NCI-H187 treated with DMSO at 0.1 percent for 48 hours (cell line): ENCODE measurements around the gene HTR4.
"Not testable (repeated sequence)": the region's sequence is repeated elsewhere in the genome, so short reads cannot be mapped to it uniquely, and the experiment has no call there.

ENCODE experiments used
- DNase-seq: peaks from one replicate; lab custom pipeline; 2025; lab: John Stamatoyannopoulos, UW

The HTR4 gene

DNA sequence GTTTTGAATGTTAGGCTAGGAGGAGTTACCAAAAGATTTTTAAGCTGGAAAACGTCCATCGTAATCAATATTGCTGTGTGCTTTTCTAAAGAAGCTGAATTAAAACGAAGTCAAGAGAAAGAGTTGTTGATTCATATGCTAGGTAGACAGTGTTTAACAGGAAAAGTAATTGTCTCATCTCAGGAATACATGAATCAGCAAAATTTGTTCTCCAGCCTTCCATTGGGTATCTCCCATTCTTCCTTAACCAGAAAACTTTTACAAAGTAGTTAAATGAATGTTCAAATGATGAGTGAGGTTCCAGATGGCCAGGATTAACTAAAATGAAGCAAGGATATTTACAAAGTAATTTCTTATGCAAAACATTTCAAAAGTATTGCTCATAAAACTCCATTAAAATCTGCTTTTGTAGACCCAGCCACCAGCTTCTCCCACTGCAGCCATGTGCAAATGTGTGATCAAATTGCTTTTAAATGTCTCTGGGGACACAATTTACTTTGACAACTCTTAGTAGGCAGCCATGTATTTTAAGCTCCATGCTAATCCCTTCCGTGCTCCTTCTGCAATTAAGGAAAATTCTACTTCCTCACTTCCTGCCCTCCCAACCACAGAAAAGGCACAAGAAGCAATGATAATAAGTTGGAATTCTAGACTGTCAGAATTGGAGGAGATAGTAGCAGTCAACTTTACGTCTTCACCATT, 121.2 kb downstream of the HTR4 start:
- DNase-seq, result no peak

DNA sequence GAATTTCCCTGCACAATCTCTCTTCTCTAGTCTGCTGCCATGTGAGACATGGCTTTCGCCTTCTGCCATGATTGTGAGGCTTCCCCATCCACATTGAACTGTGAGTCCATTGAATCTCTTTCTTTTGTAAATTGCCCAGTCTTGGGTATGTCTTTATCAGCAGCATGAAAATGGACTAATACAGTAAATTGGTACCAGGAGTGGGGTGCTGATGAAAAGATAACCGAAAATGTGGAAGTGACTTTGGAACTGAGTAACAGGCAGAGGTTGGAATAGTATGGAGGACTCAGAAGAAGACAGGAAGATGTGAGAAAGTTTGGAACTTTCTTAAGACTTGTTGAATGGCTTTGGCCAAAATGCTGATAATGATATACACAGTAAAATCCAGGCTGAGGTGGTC, 124.9 kb downstream of the HTR4 start:
- not testable (repeated sequence) for DNase-seq

DNA sequence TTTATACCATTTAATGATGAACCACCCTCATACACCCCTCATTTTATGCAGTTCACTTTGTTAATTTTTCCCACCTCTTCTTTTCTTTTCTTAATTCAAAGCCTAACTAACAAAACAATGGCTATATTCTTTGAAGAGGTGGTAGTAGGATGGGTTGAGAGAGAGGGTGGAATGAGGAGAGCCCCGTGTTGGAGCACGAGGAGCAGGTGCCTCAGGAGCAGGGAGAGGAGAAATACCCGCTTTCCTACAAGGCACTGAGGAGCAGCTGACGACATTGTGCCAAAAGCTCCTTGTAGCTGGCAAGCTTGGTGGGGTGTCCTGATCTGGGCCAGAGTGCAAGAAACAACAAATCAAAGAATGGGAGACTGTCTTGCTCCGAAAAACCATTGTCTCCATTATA, 129.6 kb downstream of the HTR4 start:
- DNase-seq, result no peak

DNA sequence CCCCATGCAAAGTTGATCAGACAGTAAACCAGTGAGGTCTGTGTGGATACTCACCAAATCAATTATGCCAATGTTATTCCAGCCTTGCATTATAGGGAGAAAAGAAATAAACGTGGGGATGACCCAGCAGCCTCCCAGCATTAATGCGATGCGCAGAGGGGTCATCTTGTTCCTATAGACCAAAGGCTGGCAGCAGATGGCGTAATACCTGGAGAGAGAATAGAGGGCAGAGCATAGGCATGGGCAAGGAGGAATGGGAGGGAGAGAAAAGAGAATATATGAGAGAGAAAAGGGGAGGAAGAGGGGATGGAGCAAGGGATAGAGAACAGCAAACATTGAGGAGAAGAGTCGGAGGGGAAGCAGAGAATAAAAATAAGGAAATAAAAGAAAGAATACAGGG, 131.2 kb downstream of the HTR4 start:
- DNase-seq, result no peak

DNA sequence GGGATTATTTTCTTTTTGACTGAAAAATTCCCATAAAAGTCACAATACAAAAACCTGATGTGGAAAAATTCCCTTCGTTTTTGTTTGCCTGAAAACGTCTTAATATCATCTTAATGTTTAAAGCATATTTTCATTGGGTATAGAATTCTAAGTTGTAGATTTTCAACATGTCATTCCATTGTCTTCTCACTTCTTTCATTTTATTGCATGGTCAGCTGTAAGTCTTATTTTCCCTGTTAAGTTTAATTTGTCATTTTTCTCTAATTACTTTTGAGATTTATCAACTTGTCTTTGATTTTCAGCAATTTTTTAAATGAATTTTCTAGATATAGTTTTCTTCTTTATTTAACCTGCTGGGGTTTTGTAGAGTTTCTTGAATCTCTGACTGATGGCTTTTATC, 138.9 kb downstream of the HTR4 start:
- no peak for DNase-seq

DNA sequence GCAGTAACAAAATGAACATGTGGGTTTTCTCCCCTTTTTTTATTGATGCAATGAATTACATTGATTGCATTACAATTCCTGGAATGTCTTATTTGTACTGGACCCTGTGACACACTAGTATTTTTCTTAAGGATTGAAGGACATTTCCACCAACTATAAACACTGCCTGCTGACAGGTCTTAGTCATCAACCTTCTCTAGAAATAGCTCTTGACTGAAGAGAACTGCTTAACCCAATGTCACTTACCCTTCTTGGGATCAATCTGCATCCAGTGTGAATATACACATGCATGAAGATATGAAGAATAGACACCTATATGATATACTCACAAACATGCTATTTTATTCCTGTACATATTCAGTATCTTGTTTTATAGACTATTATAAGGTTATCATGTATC, 140.0 kb downstream of the HTR4 start:
- DNase-seq, result no peak

DNA sequence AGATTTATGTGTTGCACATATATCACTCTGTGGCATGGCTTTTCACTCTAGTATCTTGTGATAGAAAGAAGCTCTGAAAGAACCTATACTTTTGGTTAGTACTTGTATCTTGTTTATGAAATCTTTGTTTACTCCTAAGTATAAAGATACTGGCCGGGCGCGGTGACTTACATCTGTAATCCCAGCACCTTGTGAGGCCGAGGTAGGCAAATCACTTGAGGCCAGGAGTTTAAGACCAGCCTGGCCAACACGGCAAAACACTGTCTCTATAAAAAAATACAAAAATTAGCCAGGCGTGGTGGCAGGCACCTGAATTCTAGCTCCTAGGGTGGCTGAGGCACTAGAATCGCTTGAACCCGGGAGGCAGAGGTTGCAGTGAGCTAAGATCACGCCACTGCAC, 141.8 kb downstream of the HTR4 start:
- no peak for DNase-seq

DNA sequence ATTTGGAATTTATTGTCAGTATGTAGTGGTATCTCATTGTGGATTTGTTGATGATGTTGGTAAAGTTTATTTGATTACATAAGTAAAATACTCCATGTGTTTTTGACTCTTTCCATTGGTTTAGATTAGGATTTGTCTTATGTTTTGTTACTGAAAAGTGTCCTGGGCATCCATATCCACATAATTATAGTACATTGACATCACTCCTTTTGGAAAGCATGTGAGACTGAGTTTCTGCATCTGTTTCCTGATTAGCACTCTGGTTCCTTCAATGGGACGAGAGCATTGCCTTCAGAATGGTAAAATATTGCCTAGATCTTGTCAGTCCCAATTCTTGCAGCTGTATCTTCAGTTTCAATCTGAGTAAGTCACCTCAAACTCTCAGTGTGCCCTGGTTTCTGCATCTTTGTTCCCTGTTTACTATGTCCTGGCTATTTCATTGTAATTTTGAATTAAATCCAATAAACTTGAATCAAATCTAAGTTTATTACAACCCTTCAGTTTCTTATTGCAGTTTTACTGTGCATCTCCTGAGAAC, 142.4 kb downstream of the HTR4 start:
- DNase-seq, result no peak

DNA sequence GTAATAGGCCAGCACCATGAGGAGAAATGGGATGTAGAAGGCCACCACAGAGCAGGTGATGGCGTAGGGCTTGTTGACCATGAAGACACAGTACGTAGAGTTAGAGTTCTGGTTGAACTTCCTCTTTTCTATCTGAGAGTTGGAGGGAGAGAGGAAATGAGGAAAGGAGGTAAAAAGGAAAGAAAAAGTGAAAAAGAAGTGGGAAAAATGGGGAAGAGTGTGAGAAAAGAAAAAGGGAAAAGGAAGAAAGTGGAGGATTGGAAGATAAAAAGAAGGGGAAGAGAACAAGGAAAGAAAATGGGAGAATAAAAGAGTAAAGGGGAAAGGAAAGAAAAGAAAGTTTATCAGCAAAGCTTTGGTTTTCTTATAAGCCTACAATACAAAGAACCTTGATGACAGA, 144.4 kb downstream of the HTR4 start:
- DNase-seq, result no peak

DNA sequence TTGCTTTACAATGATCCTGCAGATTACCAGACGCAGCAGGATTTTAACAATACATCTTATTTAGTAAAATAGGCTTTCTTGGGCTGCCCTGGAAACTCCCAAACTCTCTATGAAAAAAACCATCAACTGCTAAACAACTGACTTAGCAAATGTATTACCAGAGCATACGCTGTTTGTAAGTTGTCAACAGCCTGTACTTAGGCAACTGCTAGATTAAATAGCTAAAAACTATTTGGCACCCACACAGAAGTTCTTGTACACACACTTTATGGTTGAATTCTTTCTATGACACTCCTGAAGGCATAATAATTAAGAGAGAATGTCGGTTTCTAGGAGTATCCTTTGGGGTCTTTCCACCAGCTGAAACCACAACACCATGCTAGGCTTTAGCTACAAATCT, 146.7 kb downstream of the HTR4 start:
- DNase-seq, result no peak

DNA sequence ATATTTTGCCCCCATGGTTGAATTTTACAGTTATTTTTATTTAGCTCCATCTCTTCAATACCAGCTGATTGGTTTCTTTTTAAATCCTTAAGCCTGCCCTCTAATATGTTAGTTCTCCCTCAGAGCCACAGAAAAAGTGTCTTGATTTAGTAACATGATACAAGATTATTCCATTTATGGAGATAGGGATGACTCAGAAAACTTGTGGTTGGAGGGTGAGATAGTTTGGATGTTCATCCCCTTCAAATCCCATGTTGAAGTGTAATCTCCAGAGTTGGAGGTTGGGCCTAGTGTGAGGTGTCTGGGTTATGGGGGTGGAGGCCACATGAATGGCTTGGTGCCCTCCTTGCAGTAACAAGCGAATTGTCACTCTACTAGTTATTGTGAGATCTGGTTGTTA, 154.9 kb downstream of the HTR4 start:
- no peak for DNase-seq

DNA sequence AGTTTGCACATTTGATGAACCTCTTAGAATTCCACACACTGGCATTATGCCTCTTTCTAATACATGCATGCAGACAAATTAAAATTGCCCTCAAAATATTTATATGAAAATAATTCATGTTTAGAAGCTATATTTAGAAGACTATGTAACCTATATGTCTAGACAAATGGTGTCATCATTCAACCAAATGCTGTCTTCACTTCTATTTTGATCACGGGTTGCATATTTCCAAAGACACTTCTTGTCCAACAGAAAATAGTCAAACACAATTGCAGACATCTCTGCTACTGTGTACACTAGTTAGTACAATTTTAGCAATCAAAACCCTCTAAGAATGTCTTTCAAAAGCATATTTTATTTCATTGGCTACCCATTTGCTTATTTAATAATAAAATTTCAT, 156.6 kb downstream of the HTR4 start:
- DNase-seq, result no peak

DNA sequence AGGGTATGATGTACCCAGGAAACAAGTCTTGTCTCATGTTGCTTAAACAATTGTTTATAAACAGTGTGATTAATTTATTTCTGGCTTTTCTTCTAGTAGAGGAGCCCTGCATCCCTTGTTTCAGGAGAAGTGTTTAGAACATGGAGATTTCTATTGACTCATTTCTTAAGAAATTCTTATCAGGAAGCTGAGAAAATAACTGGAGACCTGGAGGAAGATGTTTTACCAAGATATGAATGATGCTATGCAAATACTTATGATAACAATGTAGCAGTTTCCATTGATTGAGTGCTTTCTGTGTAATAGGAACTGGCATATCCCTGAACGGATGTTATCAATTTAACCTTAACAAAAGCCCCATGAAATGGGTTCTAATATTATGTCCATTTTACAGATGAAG, 162.0 kb downstream of the HTR4 start:
- no peak for DNase-seq

DNA sequence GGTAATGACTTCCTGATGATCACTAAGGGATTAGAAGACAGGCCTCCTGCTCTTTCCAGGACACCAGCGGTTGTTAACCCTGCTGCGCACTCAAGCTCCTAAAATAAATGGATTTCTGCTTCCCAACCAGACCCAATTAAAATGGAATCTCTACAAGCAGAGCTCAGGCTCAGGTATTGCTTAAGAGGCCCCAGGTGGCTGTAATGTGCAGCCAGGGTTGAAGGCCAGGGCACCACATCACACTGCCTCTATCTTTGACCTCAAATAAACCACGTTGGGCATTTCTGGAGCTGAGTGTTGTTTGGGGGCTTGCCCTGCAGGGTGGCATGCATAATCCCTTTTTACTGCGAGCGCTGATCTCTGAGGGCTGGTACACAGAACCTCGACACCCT, 162.5 kb downstream of the HTR4 start:
- no peak for DNase-seq

DNA sequence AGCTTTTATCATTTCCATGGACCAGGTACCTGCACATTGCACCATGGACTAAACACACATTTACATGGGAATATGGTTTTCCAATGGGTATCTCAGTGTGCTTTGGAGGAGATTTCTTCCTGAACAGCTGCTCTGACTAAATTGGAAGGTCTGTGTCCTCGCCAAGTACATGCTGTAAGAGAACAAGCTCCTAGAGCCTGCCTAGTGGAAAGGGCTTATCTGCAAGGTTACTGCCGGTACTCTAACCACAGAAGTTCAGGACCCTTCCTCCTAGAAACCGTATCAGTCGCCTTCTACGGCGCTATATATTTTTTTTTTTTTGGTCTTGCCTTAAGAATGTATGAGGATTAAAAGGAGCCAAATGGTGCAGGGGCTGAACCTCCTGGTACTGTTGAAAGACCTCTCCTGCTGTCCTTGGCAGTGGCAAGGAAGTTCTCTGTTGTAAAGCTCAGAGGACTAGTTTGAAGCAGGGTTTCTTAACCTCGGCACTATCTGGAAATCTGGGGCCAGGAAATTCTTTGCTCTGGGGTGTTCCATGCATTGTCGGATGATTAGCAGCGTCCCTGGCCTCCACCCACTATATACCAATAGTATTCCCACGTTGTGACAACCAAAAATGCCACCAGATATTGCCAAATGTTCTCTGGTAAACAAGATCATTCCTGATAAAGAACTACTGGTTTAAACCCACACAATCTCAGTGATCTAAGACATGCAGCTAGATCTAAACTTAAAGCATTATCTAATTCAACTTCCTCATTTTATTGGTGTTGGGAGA, 163.1 kb downstream of the HTR4 start:
- no peak for DNase-seq

DNA sequence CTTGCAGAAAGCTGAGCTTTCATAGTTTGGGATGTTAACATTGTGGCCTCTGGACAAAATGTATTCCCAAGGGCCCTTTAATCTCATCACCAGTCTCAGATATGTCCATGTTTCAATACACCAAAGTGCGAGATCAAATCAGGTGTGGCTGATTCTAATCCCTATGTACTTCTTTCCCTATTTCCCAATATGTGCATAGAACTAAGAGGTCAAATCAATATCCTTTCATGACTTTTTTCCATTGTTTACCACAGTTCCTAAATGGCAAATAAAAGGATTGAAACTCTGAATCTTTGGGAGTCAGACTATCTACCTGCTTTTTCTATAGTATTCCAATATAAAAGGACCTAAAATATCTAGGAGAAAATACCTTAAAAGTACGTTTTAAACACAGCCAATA, 165.6 kb downstream of the HTR4 start:
- DNase-seq, result no peak

DNA sequence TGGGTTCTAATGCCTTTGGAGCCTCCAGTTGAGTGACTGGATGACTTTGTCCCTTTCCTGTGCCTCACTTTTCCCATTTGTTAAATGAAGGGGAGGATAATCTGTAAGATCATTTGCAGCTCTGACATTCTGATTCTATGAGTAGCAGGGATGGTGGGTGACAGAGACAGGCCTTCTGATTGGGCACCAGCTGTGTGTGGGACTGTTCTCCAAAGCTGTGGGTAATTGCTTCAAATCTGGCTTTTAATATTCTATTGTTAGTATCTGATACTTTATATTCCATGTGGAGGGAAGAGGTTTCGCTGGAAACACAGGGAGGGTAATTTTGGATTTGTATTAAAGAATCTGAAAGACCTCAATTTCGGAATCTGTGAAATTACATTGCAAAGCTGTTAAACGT, 167.9 kb downstream of the HTR4 start:
- DNase-seq, result no peak

DNA sequence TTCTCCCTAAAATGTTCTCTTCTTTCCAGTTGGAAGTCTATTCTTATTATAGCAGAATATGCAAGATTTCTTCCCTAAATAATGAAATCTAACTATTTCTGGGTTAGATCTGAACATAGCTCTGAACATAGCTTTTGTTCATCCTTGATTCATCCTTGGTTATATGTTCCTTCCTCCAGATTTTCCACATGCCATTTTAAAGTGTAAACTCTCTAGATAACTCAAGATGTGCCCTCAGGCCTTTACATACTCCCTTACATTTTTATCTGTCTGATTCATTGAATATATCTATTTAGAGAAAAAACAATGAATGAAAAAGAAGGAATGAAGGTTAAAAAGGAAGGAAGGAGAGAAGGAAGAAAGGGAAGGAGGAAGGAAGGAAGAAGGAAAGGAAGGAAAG, 169.7 kb downstream of the HTR4 start:
- DNase-seq, result no peak

DNA sequence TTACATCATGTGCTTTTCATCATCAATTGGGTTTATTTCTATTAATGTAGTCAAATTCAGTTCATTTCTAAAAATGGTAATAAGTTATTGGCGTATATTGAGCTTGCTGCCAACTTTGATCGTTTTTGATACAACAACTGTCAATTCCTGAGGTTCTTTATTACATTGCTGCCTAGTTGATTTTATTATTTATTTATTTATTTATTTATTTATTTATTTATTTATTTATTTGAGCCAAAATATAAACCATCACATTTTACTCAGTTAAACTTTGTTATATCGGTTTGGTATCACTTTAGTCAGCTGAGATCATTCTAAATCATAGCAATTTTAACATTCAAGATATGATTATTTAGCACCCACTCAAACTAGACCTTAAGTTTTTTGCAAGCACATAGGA, 170.6 kb downstream of the HTR4 start:
- DNase-seq, result no peak

DNA sequence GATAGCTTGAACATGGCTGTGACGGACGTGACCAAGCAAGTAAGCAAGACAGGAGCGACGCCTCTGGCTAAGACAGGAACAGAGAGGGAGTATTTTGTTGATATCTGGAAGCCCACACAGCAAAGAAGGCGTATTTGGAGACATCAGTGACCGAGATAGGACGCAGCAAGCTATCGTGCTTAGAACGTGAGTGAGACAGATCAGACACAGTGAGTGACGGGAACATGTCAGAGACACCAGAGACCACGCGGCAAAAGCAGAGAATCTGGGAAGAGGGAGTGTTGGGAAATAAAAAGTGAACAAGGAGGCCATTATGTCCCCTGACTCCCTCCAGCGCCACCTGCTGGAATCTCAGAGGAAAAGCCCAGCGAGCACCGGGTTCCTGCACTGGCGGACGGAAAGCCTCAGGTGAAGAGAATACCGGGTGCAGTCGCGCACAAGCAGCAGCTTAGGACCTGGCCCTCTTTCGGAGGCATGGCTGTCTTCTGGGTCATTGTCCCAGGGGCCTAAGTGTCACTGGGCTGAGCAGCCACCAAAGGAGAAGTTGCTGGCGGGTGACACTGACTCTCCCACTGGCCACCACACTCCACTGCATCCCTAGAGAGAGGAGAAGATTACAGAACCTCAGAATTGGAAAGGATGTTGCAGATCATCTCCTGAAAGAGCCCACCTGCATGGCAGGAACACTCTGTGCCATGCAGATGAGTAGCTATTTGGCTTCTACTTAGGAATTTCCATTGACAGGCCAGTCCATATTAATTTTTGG, 171.4 kb downstream of the HTR4 start:
- no peak for DNase-seq

DNA sequence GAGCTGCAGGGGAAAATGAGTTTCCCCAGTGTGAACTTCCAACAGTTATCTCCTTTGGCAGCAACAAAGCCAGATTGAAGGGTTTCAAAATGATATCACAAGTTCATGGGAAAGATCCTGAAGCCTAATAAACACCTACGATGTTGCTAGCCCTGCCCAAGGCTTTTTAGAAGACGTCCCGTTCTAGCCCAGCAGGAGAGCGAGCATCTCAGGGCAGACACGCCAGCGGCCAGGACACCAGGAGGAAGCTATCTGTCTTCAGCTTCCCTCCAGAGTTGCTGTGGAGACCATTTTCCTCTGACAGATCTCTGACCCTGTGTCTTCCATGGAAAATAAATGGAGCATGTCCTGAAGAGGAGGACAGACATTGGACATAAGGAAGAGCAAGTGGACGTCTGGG, 172.1 kb downstream of the HTR4 start:
- DNase-seq, result no peak

DNA sequence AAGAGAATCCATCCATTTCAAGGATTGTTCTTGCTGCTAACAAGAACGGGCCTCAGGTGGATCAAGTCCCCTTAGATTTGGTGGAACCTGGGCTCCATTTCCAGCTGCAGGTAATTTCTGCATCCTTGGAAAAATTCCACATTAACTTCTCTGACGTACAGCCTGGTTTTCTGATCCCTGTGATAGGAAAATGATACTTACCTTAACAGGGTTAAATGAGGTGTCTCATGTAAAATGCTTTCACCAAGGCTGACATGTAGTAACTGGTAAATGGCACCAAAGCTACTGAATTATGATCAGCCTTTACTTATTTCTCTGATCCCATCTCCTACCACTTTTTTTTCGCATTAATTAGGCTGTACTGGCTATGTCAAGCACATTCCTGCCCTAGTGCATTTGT, 176.9 kb downstream of the HTR4 start:
- no peak for DNase-seq

DNA sequence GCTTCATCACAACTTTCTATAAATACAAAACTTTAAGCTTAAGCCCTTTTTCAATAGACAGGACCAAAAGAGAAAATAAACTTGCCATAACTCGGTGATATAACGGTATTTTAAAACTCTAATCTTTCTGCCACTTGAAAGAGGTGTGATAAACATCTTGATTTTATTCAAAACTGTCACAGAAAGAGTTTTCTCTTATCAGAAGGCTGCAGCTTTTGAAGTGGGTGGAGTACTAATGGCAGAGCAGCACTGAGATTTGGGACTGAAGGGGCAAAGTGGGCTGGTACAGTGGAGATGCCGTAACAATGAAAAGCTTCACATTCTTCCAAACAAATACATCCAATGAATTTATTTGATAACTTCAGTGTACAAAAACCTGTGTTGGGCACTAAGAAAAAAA, 178.0 kb downstream of the HTR4 start:
- DNase-seq, result no peak
